ENCODE data around the gene CLEC4F. TPM values are rescaled to one million over a fixed set of nuclear protein-coding genes. Genes with fewer than 3 reads are reported as not detected.

The CLEC4F gene
- total and polyA plus RNA-seq, 7 donors: 0.15 to 0.55 TPM; not detected in 5

DNA sequence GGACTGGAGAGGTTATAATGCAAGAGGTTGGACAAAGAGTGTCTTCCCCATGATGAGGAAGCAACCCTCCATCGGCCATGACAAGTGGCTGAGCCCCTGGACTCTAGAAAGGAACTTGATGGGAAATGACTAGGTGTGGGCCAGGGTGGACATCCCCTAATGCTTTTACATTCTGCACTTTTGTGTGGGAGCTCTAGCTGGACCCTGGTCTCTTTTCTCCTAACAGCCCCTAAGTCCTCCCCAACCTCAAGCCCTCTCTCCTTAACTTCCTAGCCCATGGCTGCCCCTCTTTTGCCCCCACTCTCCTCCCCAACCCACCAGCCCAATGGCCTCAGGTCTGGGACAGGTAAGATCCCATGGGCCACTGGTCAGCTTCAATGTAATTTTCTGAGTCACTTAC is 12.8 kb upstream of the CLEC4F start:
- no peak overlapping the region for H3K4me3 ChIP-seq
- H3K4me1 ChIP-seq: no peaks in the 10 kb centered on the region
- intact Hi-C loops (cut with DNase I): no loop called here
- no peak overlapping the region for H3K27ac ChIP-seq
- no peaks in the 10 kb centered on the region for H3K36me3 ChIP-seq
- TF ChIP-seq EP300 (IDR thresholded peaks at IDR 0.05): no peak
- TF ChIP-seq POLR2A (IDR thresholded peaks at IDR 0.05): no peak
- no peak for TF ChIP-seq POLR2AphosphoS5 (IDR thresholded peaks at IDR 0.05)
- TF ChIP-seq, protein P1, sequence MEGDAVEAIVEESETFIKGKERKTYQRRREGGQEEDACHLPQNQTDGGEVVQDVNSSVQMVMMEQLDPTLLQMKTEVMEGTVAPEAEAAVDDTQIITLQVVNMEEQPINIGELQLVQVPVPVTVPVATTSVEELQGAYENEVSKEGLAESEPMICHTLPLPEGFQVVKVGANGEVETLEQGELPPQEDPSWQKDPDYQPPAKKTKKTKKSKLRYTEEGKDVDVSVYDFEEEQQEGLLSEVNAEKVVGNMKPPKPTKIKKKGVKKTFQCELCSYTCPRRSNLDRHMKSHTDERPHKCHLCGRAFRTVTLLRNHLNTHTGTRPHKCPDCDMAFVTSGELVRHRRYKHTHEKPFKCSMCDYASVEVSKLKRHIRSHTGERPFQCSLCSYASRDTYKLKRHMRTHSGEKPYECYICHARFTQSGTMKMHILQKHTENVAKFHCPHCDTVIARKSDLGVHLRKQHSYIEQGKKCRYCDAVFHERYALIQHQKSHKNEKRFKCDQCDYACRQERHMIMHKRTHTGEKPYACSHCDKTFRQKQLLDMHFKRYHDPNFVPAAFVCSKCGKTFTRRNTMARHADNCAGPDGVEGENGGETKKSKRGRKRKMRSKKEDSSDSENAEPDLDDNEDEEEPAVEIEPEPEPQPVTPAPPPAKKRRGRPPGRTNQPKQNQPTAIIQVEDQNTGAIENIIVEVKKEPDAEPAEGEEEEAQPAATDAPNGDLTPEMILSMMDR (IDR thresholded peaks at IDR 0.05): no peak
- 51 to 75% methylated on average over 1 of the region's 1 CpG for WGBS, 2 donors
- no peaks in the 10 kb centered on the region for H3K9me3 ChIP-seq
- DNase-seq: no peak
- H3K27me3 ChIP-seq: peaks cover 0 to 3% (median 0%) of the 10 kb centered on the region in 3 donors

DNA sequence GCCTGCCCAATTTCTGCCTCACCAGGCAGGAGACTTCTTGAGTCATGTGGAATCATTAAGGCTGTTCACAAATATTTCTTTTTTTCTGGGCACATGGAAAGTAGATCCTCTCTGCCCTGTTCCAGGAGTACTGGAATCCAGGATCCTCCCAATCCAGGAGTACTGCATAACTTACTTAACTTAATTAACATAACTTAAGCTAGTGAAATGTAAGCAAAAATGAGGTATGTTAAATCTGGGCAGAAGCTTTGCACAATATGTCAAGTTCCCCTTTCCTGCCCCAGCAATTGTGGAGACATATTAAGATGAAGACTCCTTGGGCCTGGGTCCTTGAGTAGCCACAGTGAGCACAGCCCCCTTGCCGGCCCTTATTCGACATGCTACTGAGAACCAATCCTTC is 12.0 kb upstream of the CLEC4F start:
- no peak for DNase-seq
- WGBS, 2 donors: 90 to 94% methylated on average over 2 of the region's 2 CpGs
- no peaks in the 10 kb centered on the region for H3K4me1 ChIP-seq
- no peaks in the 10 kb centered on the region for H3K36me3 ChIP-seq
- TF ChIP-seq, protein P1 (IDR thresholded peaks at IDR 0.05): no peak
- no peak for TF ChIP-seq EP300 (IDR thresholded peaks at IDR 0.05)
- no peak for TF ChIP-seq POLR2A (IDR thresholded peaks at IDR 0.05)
- TF ChIP-seq POLR2AphosphoS5 (IDR thresholded peaks at IDR 0.05): no peak
- no peak overlapping the region for H3K27ac ChIP-seq
- H3K4me3 ChIP-seq: no peak overlapping the region
- H3K27me3 ChIP-seq: peaks cover 0 to 3% (median 0%) of the 10 kb centered on the region in 3 donors
- no peaks in the 10 kb centered on the region for H3K9me3 ChIP-seq
- intact Hi-C loops (cut with DNase I): no loop called here

GRCh38 chr2:70831861-70832260 is 11.5 kb upstream of the CLEC4F start:
- TF ChIP-seq POLR2A (IDR thresholded peaks at IDR 0.05): no peak
- no peak for TF ChIP-seq POLR2AphosphoS5 (IDR thresholded peaks at IDR 0.05)
- TF ChIP-seq, protein P1 (IDR thresholded peaks at IDR 0.05): no peak
- no peak for TF ChIP-seq EP300 (IDR thresholded peaks at IDR 0.05)
- intact Hi-C loops (cut with DNase I): no loop called here
- Histone ChIP-seq H3K27ac (no peak overlapping the region), H3K4me1 (no peaks in the 10 kb centered on the region), H3K9me3 (no peaks in the 10 kb centered on the region), H3K36me3 (no peaks in the 10 kb centered on the region), H3K27me3 (peaks cover 0 to 3% (median 0%) of the 10 kb centered on the region in 3 donors), H3K4me3 (no peak overlapping the region)
- WGBS, 2 donors: 51 to 85% methylated on average over 6 of the region's 6 CpGs
- no peak for DNase-seq

DNA sequence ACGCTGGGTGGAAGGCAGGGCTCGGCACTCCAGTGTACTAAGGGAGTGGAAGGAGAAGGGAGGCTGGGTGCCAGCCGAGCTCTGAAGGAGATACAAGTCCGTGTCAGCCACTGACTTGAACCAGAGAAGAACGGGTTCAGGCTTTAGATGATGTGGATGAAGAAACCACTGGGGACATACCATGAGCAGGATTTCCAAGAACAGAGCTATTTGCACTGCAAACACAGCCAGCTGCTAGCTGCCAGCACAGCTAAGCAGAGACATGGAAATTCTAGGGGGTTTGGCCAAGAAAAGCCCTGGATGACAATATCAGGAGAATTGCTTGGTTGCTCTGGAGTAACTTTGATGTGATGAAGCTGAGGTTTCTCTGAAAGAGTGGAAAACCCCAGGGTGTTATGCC is 10.0 kb upstream of the CLEC4F start:
- WGBS, 2 donors: 66 to 73% methylated on average over 5 of the region's 5 CpGs
- Histone ChIP-seq H3K4me1 (no peaks in the 10 kb centered on the region), H3K27me3 (peaks cover 0 to 3% (median 0%) of the 10 kb centered on the region in 3 donors), H3K36me3 (no peaks in the 10 kb centered on the region), H3K9me3 (no peaks in the 10 kb centered on the region), H3K27ac (no peak overlapping the region), H3K4me3 (no peak overlapping the region)
- TF ChIP-seq EP300 (IDR thresholded peaks at IDR 0.05) (no peak), POLR2AphosphoS5 (IDR thresholded peaks at IDR 0.05) (no peak), POLR2A (IDR thresholded peaks at IDR 0.05) (no peak)
- TF ChIP-seq, protein P1 (IDR thresholded peaks at IDR 0.05): no peak
- intact Hi-C loops (cut with DNase I): no loop called here
- DNase-seq: no peak

- no peak overlapping the region for H3K4me3 ChIP-seq
- 70 to 82% methylated on average over 1 of the region's 1 CpG for WGBS, 2 donors
- no peak for TF ChIP-seq POLR2A (IDR thresholded peaks at IDR 0.05)
- no peak overlapping the region for H3K27ac ChIP-seq
- no peaks in the 10 kb centered on the region for H3K9me3 ChIP-seq
- H3K36me3 ChIP-seq: no peaks in the 10 kb centered on the region
- H3K4me1 ChIP-seq: no peaks in the 10 kb centered on the region
- intact Hi-C loops (cut with DNase I): no loop called here
- peaks cover 0 to 3% (median 0%) of the 10 kb centered on the region in 3 donors for H3K27me3 ChIP-seq
- no peak for DNase-seq
These were observed 9.5 kb upstream of the CLEC4F start for GRCh38 chr2:70829916-70830315.
